ENCODE measurements around the gene DPP10. TPM values are rescaled to one million over a fixed set of nuclear protein-coding genes. Genes with fewer than 3 reads are reported as not detected.

The DPP10 gene
- total and polyA plus RNA-seq, 3 experiments from 2014 or later: not detected

DNA sequence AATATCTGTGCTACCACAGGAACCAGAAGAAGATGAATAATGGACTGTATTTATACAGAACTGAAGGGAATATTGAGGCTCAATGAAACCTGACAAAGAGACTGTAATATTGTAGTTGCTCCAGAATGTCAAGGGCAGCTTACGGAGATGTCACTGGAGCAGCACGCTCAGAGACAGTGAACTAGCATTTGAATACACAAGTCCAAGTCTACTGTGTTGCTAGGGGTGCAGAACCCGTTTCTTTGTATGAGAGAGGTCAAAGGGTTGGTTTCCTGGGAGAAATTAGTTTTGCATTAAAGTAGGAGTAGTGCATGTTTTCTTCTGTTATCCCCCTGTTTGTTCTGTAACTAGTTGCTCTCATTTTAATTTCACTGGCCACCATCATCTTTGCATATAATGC, 1399.9 kb downstream of the DPP10 start:
- CTCF ChIA-PET: no interaction called here
- H3K27me3 Mint-ChIP-seq: no peaks in the 10 kb centered on the region
- POLR2A ChIA-PET: no interaction called here
- H3K9me3 Mint-ChIP-seq: peaks cover 2 to 18% (median 5%) of the 10 kb centered on the region in 5 donors
- H3K9me3 ChIP-seq (ENCODE audit: low read length): no peaks in the 10 kb centered on the region
- no peaks in the 10 kb centered on the region for H3K36me3 ChIP-seq (ENCODE audit: insufficient read depth, low read length)
- no peaks in the 10 kb centered on the region for H3K36me3 Mint-ChIP-seq
- no peaks in the 10 kb centered on the region for H3K4me1 ChIP-seq (ENCODE audit: insufficient read depth, low read length)
- H3K27ac ChIP-seq (ENCODE audit: low read depth, low read length): no peak overlapping the region
- no peaks in the 10 kb centered on the region for H3K4me1 Mint-ChIP-seq
- H3K4me3 Mint-ChIP-seq: no peak overlapping the region
- H3K27me3 ChIP-seq (ENCODE audit: insufficient read depth, low read length, poor library complexity, severe bottlenecking): no peaks in the 10 kb centered on the region
- no peak overlapping the region for H3K4me3 ChIP-seq (ENCODE audit: low read length)
- no peak for DNase-seq
- H3K27ac Mint-ChIP-seq: no peak overlapping the region

- Mint-ChIP-seq H3K4me3 (no peak overlapping the region), H3K27me3 (no peaks in the 10 kb centered on the region), H3K9me3 (peaks cover 10 to 30% (median 15%) of the 10 kb centered on the region in 5 donors), H3K4me1 (no peaks in the 10 kb centered on the region), H3K27ac (no peak overlapping the region), H3K36me3 (no peaks in the 10 kb centered on the region)
- Histone ChIP-seq H3K27ac (ENCODE audit: low read depth, low read length) (no peak overlapping the region), H3K9me3 (ENCODE audit: low read length) (no peaks in the 10 kb centered on the region), H3K36me3 (ENCODE audit: insufficient read depth, low read length) (no peaks in the 10 kb centered on the region), H3K4me1 (ENCODE audit: insufficient read depth, low read length) (no peaks in the 10 kb centered on the region), H3K4me3 (ENCODE audit: low read length) (no peak overlapping the region), H3K27me3 (ENCODE audit: insufficient read depth, low read length, poor library complexity, severe bottlenecking) (no peaks in the 10 kb centered on the region)
- peak in 1 of 5 donors; percentile 37 for DNase-seq
- CTCF ChIA-PET: no interaction called here
- POLR2A ChIA-PET: no interaction called here
These were observed 1405.8 kb downstream of the DPP10 start for GRCh38 chr2:115848192-115848591.

- H3K36me3 Mint-ChIP-seq: no peaks in the 10 kb centered on the region
- no peak overlapping the region for H3K27ac Mint-ChIP-seq
- Histone ChIP-seq H3K27ac (ENCODE audit: low read depth, low read length) (no peak overlapping the region), H3K36me3 (ENCODE audit: insufficient read depth, low read length) (no peaks in the 10 kb centered on the region), H3K4me3 (ENCODE audit: low read length) (no peak overlapping the region), H3K9me3 (ENCODE audit: low read length) (no peaks in the 10 kb centered on the region), H3K4me1 (ENCODE audit: insufficient read depth, low read length) (no peaks in the 10 kb centered on the region), H3K27me3 (ENCODE audit: insufficient read depth, low read length, poor library complexity, severe bottlenecking) (no peaks in the 10 kb centered on the region)
- peaks cover 0 to 1% of the 10 kb centered on the region in 2 donors for H3K27me3 Mint-ChIP-seq
- no peaks in the 10 kb centered on the region for H3K4me1 Mint-ChIP-seq
- ChIA-PET POLR2A (no interaction called here), CTCF (no interaction called here)
- peaks cover 4 to 35% (median 19%) of the 10 kb centered on the region in 5 donors for H3K9me3 Mint-ChIP-seq
- H3K4me3 Mint-ChIP-seq: no peak overlapping the region
- no peak for DNase-seq
These were observed 1424.6 kb downstream of the DPP10 start for GRCh38 chr2:115867024-115867423.

- no peak overlapping the region for H3K4me3 ChIP-seq (ENCODE audit: low read length)
These were observed 1432.0 kb downstream of the DPP10 start for GRCh38 chr2:115874427-115874826.

GRCh38 chr2:115880558-115880957, 1438.1 kb downstream of the DPP10 start:
- no peak overlapping the region for H3K4me3 ChIP-seq (ENCODE audit: low read length)
- Mint-ChIP-seq H3K4me1 (no peaks in the 10 kb centered on the region), H3K36me3 (no peaks in the 10 kb centered on the region), H3K27me3 (no peaks in the 10 kb centered on the region), H3K9me3 (peaks cover 9 to 24% (median 13%) of the 10 kb centered on the region in 5 donors), H3K27ac (peak overlapping the region in 1 of 8 donors; percentile 0), H3K4me3 (no peak overlapping the region)
- H3K9me3 ChIP-seq (ENCODE audit: low read length): no peaks in the 10 kb centered on the region
- POLR2A ChIA-PET: no interaction called here
- H3K27ac ChIP-seq (ENCODE audit: low read depth, low read length): no peak overlapping the region
- no peaks in the 10 kb centered on the region for H3K36me3 ChIP-seq (ENCODE audit: insufficient read depth, low read length)
- H3K4me1 ChIP-seq (ENCODE audit: insufficient read depth, low read length): no peaks in the 10 kb centered on the region
- CTCF ChIA-PET: no interaction called here
- DNase-seq: no peak
- no peaks in the 10 kb centered on the region for H3K27me3 ChIP-seq (ENCODE audit: insufficient read depth, low read length, poor library complexity, severe bottlenecking)

More at GRCh38 chr2:115874427-115874826, 1432.0 kb downstream of the DPP10 start:
- Histone ChIP-seq H3K36me3 (ENCODE audit: insufficient read depth, low read length) (no peaks in the 10 kb centered on the region), H3K9me3 (ENCODE audit: low read length) (no peaks in the 10 kb centered on the region), H3K27ac (ENCODE audit: low read depth, low read length) (no peak overlapping the region), H3K27me3 (ENCODE audit: insufficient read depth, low read length, poor library complexity, severe bottlenecking) (no peaks in the 10 kb centered on the region), H3K4me1 (ENCODE audit: insufficient read depth, low read length) (no peaks in the 10 kb centered on the region)
- Mint-ChIP-seq H3K4me1 (no peaks in the 10 kb centered on the region), H3K27me3 (peaks cover 0 to 1% of the 10 kb centered on the region in 2 donors), H3K36me3 (no peaks in the 10 kb centered on the region), H3K4me3 (no peak overlapping the region), H3K27ac (no peak overlapping the region), H3K9me3 (peaks cover 5 to 27% (median 16%) of the 10 kb centered on the region in 5 donors)
- POLR2A ChIA-PET: no interaction called here
- DNase-seq: no peak
- CTCF ChIA-PET: no interaction called here

- H3K27ac Mint-ChIP-seq: no peak overlapping the region
- Histone ChIP-seq H3K9me3 (ENCODE audit: low read length) (no peaks in the 10 kb centered on the region), H3K4me1 (ENCODE audit: insufficient read depth, low read length) (no peaks in the 10 kb centered on the region), H3K27me3 (ENCODE audit: insufficient read depth, low read length, poor library complexity, severe bottlenecking) (no peaks in the 10 kb centered on the region), H3K4me3 (ENCODE audit: low read length) (no peak overlapping the region), H3K27ac (ENCODE audit: low read depth, low read length) (no peak overlapping the region), H3K36me3 (ENCODE audit: insufficient read depth, low read length) (no peaks in the 10 kb centered on the region)
- H3K36me3 Mint-ChIP-seq: peaks cover 0 to 6% (median 0%) of the 10 kb centered on the region in 3 donors
- CTCF ChIA-PET: no interaction called here
- H3K9me3 Mint-ChIP-seq: peaks cover 18 to 36% (median 32%) of the 10 kb centered on the region in 5 donors
- H3K27me3 Mint-ChIP-seq: peaks cover 0 to 1% of the 10 kb centered on the region in 2 donors
- DNase-seq: no peak
- H3K4me1 Mint-ChIP-seq: no peaks in the 10 kb centered on the region
- H3K4me3 Mint-ChIP-seq: no peak overlapping the region
- POLR2A ChIA-PET: no interaction called here
These were observed 1444.9 kb downstream of the DPP10 start for GRCh38 chr2:115887209-115887776.
